Thoracic aorta (tissue), 2 donors: ENCODE data around the gene CLPSL2. TPM values are rescaled to one million over a fixed set of nuclear protein-coding genes. Genes with fewer than 3 reads are reported as not detected.

Source experiments
- ATAC-seq: fragments of 150-250 bp; one replicate; pipeline ENCODE4 v1.8.0; 2017; ENCODE audit warnings: low read depth; ENCODE audit not compliant: insufficient number of reproducible peaks, low FRiP score
- DNase-seq: peaks from one replicate; pipeline ENCODE4 v3.0.0-alpha.2; 2020; ENCODE audit warnings: low spot score
- H3K27ac ChIP-seq, 2 donors: fragments of 200-600 bp; sonication (generic); 1 replicate in 1 of 2; 2 replicates in 1 of 2; pipeline ENCODE4 v1.5.1; 2016; ENCODE audit warnings: mild to moderate bottlenecking in 2 of 2, moderate library complexity in 2 of 2
- H3K27me3 ChIP-seq: fragments of 200-600 bp; sonication (generic); replicated peaks from 2 replicates; pipeline ENCODE4 v1.6.0; 2016; ENCODE audit warnings: mild to moderate bottlenecking; ENCODE audit not compliant: insufficient read depth
- H3K36me3 ChIP-seq: fragments of 200-600 bp; sonication (generic); one replicate; pipeline ENCODE4 v1.5.1; 2016
- H3K4me1 ChIP-seq, 2 donors: fragments of 200-600 bp; sonication (generic); 1 replicate in 1 of 2; 2 replicates in 1 of 2; pipeline versions ENCODE4 v1.5.1 to v1.6.0; 2016; ENCODE audit warnings: low read depth in 2 of 2, mild to moderate bottlenecking in 1 of 2; ENCODE audit not compliant: control insufficient read depth in 1 of 2
- H3K4me3 ChIP-seq: fragments of 200-600 bp; sonication (generic); 2 replicates; pipeline ENCODE4 v1.5.1; 2016; ENCODE audit warnings: mild to moderate bottlenecking
- H3K9me3 ChIP-seq: fragments of 200-600 bp; sonication (generic); 2 replicates; pipeline ENCODE4 v1.5.1; 2016
- total RNA-seq, 2 donors: library from RNA; depleted of rRNA; stranded (reverse); fragments of >200 nt; gene quantifications; one replicate each; pipeline versions ENCODE4 v1.1.0 to v1.2.3, GENCODE V29; 2016
- TF ChIP-seq, protein P1 (sequence below): fragments of 200-600 bp; sonication (generic); IDR thresholded peaks from one replicate; pipeline ENCODE4 v1.5.1; 2019; ENCODE audit warnings: antibody characterized with exemption

Gene CLPSL2
- total RNA-seq, 2 donors from 2014 or later: not detected

DNA sequence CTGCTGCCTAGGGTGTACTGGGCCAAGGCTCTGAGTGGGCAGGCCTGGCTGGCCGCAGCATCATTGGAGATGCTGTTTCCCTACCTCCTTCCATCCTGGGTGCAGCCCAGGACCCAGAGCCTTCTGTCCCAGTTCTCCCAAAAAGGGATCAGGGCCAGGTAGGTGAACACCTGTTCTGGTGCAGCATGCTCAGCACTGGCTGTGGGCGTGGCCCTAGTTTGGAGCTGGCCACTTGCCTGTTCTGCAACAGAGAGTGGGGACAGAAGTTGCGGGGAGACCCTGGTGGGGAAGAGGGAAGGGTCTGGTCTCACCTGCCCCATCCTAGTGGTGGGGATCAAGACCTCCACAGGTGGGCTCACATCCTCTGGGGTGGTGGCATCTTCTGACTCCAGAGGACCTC lies 40.9 kb upstream of the CLPSL2 start:
- H3K36me3 ChIP-seq: no peaks in the 10 kb centered on the region
- no peaks in the 10 kb centered on the region for H3K27me3 ChIP-seq
- H3K27ac ChIP-seq: no peak overlapping the region
- no peak overlapping the region for H3K4me3 ChIP-seq
- TF ChIP-seq, protein P1, sequence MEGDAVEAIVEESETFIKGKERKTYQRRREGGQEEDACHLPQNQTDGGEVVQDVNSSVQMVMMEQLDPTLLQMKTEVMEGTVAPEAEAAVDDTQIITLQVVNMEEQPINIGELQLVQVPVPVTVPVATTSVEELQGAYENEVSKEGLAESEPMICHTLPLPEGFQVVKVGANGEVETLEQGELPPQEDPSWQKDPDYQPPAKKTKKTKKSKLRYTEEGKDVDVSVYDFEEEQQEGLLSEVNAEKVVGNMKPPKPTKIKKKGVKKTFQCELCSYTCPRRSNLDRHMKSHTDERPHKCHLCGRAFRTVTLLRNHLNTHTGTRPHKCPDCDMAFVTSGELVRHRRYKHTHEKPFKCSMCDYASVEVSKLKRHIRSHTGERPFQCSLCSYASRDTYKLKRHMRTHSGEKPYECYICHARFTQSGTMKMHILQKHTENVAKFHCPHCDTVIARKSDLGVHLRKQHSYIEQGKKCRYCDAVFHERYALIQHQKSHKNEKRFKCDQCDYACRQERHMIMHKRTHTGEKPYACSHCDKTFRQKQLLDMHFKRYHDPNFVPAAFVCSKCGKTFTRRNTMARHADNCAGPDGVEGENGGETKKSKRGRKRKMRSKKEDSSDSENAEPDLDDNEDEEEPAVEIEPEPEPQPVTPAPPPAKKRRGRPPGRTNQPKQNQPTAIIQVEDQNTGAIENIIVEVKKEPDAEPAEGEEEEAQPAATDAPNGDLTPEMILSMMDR: no peak
- ATAC-seq: no peak
- H3K4me1 ChIP-seq: peaks cover 24 to 51% of the 10 kb centered on the region in 2 donors
- no peak for DNase-seq
- H3K9me3 ChIP-seq: no peaks in the 10 kb centered on the region

DNA sequence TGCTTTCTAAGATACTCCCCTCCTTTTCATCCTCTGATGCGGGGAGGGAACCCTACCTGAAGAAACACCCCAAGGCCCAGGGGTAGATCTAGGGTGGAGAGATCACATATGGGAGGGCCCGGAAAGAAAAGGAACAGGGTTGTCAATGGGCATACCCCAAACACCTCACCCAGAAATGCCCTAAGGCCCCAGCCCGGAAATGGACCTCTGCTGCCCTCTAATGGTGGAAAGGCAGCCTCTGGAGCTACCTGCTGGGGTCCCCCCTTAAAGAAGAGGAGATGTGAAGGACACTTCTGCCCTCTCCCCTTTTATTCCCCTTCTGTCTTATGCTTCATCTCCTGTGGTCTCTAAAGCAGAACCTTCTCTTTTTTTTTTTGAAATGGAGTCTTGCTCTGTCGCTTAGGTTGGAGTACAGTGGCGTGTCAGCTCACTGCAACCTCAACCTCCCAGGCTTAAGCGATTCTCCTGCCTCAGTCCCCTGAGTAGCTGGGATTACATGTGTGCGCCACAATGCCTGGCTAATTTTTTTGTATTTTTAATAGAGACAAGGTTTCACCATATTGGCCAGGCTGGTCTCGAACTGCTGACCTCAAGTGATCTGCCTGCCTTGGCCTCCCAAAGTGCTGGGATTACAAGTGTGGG lies 40.0 kb upstream of the CLPSL2 start:
- Histone ChIP-seq H3K4me1 (peaks cover 18 to 44% of the 10 kb centered on the region in 2 donors), H3K9me3 (no peaks in the 10 kb centered on the region), H3K4me3 (no peak overlapping the region), H3K27ac (no peak overlapping the region), H3K36me3 (no peaks in the 10 kb centered on the region), H3K27me3 (no peaks in the 10 kb centered on the region)
- ATAC-seq (no peak), DNase-seq (no peak)
- TF ChIP-seq, protein P1: peak; percentile 91

DNA sequence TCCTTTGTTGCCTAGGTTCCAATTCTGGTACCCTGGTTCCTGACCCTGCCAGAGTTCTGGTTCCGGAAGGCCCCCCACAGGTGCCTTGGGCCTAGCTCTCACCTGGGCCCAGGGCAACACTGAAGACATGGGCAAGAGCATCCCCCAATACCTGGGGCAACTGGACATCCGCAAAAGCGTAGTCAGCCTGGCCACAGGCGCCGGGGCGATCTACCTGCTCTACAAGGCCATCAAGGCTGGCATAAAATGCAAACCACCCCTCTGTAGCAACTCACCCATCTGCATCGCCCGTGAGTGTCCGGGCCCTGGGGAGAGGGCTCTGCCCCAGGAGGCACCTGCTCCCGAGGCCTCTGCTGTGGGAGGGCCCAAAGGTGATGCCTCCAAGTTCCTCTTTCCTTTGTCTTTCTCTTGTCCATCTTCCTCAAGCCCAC lies 39.4 kb upstream of the CLPSL2 start, which contains the start of gene ARMC12:
ARMC12 (plus strand) TSS at position 51 of the 431 bp plus-strand sequence; CDS start at position 128, 77 bp downstream.
- Histone ChIP-seq H3K4me3 (no peak within 1 kb of the TSS), H3K27ac (no peak within 1 kb of the TSS)

DNA sequence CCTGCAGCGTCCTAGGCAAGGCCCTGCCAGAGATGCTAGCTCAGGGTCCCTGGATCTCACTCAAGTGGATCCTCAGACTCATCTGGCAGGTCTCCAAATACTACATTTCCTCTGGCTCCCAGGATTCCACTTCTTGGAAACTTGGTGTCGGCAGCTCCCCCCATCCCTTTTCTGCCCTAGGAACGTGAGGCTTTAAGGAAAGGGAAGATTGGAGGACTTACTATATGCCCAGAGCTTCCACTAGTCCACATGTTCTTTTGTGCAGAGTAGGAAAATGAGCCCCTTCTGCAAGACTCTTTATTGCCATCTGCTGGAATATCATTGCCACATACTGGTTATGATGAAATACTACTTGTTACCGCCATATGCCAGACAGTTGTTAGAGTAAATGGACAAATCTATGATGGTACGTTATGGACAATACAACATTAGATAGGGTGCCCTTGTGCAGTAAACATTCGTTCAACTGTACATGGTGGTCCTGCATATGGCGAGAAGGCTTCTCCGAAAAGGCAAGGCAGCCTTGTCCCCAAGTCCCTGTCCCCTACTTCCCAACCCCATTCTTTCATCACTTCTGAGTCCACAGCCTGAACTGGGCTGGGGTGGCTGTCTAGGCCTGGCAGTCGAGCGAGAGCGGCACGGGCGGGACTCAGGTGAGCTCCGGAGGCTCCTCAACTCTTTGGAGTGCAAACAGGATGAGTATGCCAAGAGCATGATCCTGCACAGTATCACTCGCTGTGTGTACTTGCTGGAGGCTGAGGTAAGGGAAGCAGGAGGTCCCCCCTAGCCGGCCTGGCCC lies 38.8 kb upstream of the CLPSL2 start:
- DNase-seq (no peak), ATAC-seq (peak; percentile 58)
- no peak overlapping the region for H3K27ac ChIP-seq
- H3K4me3 ChIP-seq: no peak overlapping the region
- TF ChIP-seq, protein P1: peak; percentile 91
- no peaks in the 10 kb centered on the region for H3K9me3 ChIP-seq
- H3K27me3 ChIP-seq: no peaks in the 10 kb centered on the region
- peaks cover 15 to 37% of the 10 kb centered on the region in 2 donors for H3K4me1 ChIP-seq
- H3K36me3 ChIP-seq: no peaks in the 10 kb centered on the region

More for the DNA sequence above, 39.4 kb upstream of the CLPSL2 start, which contains the start of gene ARMC12:
- Histone ChIP-seq H3K27me3 (no peaks in the 10 kb centered on the region), H3K4me1 (peaks cover 18 to 44% of the 10 kb centered on the region in 2 donors), H3K36me3 (no peaks in the 10 kb centered on the region), H3K9me3 (no peaks in the 10 kb centered on the region)
- ATAC-seq: no peak
- TF ChIP-seq, protein P1: no peak
- DNase-seq: no peak
